ENCODE measurements around the gene NF1. TPM values are rescaled to one million over a fixed set of nuclear protein-coding genes. Genes with fewer than 3 reads are reported as not detected.
"Not testable (repeated sequence)": the region's sequence is repeated elsewhere in the genome, so short reads cannot be mapped to it uniquely, and the experiment has no call there.

Gene NF1
- total RNA-seq, 4 donors from 2014 or later: 41.7 to 69.9 (median 54.4) TPM

DNA sequence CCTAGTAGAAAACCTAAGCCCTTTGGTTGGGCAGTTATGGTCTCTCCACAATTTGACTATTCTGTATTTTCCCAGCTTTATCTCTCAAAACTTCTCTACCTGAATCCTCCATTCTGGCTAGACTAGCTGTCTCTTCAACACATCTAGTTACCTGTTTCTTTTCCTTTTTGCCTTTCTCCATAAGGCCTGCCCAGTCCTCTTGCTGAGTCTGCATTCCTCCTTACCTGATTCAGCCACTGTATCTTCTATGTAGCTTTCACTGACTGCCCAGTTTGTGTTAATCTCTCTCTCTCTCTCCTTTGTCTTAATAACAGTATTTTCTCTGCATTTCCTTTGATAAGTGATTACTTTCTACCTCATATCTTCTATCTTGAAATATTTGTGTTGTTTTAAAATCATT, 228.8 kb downstream of the NF1 start:
- H3K4me1 ChIP-seq: no peaks in the 10 kb centered on the region
- TF ChIP-seq, protein P1, sequence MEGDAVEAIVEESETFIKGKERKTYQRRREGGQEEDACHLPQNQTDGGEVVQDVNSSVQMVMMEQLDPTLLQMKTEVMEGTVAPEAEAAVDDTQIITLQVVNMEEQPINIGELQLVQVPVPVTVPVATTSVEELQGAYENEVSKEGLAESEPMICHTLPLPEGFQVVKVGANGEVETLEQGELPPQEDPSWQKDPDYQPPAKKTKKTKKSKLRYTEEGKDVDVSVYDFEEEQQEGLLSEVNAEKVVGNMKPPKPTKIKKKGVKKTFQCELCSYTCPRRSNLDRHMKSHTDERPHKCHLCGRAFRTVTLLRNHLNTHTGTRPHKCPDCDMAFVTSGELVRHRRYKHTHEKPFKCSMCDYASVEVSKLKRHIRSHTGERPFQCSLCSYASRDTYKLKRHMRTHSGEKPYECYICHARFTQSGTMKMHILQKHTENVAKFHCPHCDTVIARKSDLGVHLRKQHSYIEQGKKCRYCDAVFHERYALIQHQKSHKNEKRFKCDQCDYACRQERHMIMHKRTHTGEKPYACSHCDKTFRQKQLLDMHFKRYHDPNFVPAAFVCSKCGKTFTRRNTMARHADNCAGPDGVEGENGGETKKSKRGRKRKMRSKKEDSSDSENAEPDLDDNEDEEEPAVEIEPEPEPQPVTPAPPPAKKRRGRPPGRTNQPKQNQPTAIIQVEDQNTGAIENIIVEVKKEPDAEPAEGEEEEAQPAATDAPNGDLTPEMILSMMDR (IDR thresholded peaks at IDR 0.05): no peak
- no peak for TF ChIP-seq POLR2A (IDR thresholded peaks at IDR 0.05)
- TF ChIP-seq EP300 (IDR thresholded peaks at IDR 0.05): no peak
- TF ChIP-seq POLR2AphosphoS5 (IDR thresholded peaks at IDR 0.05): no peak

DNA sequence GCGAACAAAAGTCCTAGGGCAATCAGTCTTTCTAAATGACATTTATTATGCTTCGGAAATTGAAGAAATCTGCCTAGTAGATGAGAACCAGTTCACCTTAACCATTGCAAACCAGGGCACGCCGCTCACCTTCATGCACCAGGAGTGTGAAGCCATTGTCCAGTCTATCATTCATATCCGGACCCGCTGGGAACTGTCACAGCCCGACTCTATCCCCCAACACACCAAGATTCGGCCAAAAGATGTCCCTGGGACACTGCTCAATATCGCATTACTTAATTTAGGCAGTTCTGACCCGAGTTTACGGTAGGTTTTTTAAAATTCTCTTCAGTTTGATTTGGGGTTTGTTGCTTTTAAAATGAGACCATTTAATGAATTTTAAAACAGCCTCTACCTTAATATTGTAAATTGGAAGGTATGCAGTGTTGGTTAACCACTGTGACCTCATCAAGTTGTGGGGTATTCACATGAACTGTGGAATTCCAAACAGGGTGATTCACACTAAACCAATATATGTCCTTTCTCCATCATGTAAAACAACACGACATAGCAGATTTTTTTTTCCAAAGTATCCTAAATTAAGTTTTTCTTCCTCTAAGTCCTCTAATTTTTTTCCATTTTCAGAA, 232.9 kb downstream of the NF1 start:
- Histone ChIP-seq H3K9me3 (no peaks in the 10 kb centered on the region), H3K36me3 (peaks cover 0 to 39% of the 10 kb centered on the region in 2 donors), H3K4me3 (no peak overlapping the region), H3K27ac (no peak overlapping the region), H3K27me3 (no peaks in the 10 kb centered on the region), H3K4me1 (no peaks in the 10 kb centered on the region)
- ATAC-seq: no peak
- 88 to 94% methylated on average over 6 to 12 of the region's 12 CpGs for WGBS, 2 donors (ENCODE audit: low coverage in 1 of 2)
- TF ChIP-seq EP300 (IDR thresholded peaks at IDR 0.05): no peak
- TF ChIP-seq POLR2AphosphoS5 (IDR thresholded peaks at IDR 0.05): no peak
- TF ChIP-seq, protein P1 (IDR thresholded peaks at IDR 0.05): no peak

More for the DNA sequence above, 228.8 kb downstream of the NF1 start:
- H3K27me3 ChIP-seq: no peaks in the 10 kb centered on the region
- peaks cover 0 to 24% of the 10 kb centered on the region in 2 donors for H3K36me3 ChIP-seq
- no peaks in the 10 kb centered on the region for H3K9me3 ChIP-seq
- no peak overlapping the region for H3K4me3 ChIP-seq
- no peak for ATAC-seq
- no peak overlapping the region for H3K27ac ChIP-seq

DNA sequence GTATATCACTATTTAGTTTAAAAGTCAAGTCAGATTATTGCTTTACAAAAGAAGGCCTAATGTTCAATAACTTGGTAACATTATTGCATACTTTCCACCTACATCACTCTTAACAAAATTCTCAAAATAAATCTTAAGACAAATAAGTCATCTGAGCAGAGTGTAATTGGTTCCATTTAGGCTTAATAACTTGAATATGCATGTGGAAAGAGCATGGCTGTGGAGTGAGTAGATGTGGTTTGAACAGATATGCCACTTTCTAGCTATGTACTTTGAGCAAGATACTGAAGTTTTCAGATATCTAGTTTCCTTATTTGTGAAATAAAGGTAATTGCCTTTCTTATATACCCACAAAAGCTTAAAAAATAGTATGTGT, 233.4 kb downstream of the NF1 start:
- Histone ChIP-seq H3K36me3 (peaks cover 0 to 39% of the 10 kb centered on the region in 2 donors), H3K4me1 (no peaks in the 10 kb centered on the region), H3K4me3 (no peak overlapping the region), H3K9me3 (no peaks in the 10 kb centered on the region), H3K27me3 (no peaks in the 10 kb centered on the region), H3K27ac (no peak overlapping the region)
- ATAC-seq: no peak
- TF ChIP-seq POLR2A (IDR thresholded peaks at IDR 0.05) (no peak), POLR2AphosphoS5 (IDR thresholded peaks at IDR 0.05) (no peak), EP300 (IDR thresholded peaks at IDR 0.05) (no peak)
- TF ChIP-seq, protein P1 (IDR thresholded peaks at IDR 0.05): no peak

DNA sequence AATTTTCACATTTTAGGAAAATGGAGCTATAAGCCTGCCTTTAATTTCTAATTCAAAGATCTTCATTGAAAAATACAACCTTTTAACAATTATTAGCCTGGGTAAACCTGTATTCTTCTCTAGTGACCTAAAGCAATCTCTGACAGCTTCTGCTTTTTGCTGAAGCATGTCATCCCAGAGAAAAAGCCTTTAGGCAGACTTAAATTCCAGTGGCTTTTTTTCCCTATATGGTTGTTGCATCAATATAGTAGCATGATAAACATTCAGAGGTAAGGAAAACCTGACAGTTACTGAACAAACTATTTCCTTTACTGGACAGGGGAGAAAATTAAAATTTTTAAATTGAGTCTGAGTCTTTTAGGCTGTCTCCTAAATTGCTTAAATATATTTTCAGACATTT, 234.4 kb downstream of the NF1 start:
- no peaks in the 10 kb centered on the region for H3K27me3 ChIP-seq
- TF ChIP-seq POLR2AphosphoS5 (IDR thresholded peaks at IDR 0.05) (no peak), POLR2A (IDR thresholded peaks at IDR 0.05) (no peak), EP300 (IDR thresholded peaks at IDR 0.05) (no peak)
- TF ChIP-seq, protein P1 (IDR thresholded peaks at IDR 0.05): no peak
- H3K4me1 ChIP-seq: no peaks in the 10 kb centered on the region
- no peak overlapping the region for H3K4me3 ChIP-seq
- no peak for ATAC-seq
- no peak overlapping the region for H3K27ac ChIP-seq
- H3K9me3 ChIP-seq: no peaks in the 10 kb centered on the region
- H3K36me3 ChIP-seq: peaks cover 0 to 39% of the 10 kb centered on the region in 2 donors

DNA sequence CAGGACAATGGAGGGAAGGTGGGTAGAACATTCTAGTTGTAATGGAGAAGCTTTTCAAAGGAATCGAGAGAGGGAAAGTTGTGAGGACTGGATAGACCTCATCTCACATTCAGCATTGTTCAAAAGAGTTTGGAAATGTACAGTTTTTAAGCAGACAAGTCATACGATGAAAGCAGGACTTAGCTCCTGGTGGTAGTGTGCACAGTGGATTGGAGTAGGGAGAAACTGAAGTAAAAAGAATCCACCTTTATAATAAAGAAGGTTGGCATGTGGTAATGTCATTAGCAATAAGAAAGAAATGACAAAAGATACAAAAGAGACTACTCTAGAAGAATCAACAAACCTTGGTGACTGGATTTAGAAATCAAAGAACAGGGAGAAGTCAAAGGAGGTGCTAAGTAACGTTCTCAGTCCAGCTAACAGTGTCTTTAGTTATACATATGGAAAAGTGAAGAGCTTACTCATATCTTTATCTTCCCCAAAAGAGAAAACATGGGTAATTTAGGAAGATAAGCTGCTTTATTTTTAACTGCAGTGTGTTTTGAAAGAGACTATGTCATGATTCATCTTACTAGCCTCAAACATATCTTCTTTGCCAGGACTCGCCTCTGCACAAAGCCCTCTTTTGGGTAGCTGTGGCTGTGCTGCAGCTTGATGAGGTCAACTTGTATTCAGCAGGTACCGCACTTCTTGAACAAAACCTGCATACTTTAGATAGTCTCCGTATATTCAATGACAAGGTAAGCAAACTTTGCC, 245.3 kb downstream of the NF1 start:
- H3K27ac ChIP-seq: no peak overlapping the region
- ATAC-seq: no peak
- H3K4me3 ChIP-seq: no peak overlapping the region
- WGBS, 2 donors (ENCODE audit: low coverage in 1 of 2): 57 to 81% methylated on average over 6 of the region's 6 CpGs
- no peaks in the 10 kb centered on the region for H3K4me1 ChIP-seq
- no peaks in the 10 kb centered on the region for H3K9me3 ChIP-seq
- H3K36me3 ChIP-seq: peaks cover 0 to 82% of the 10 kb centered on the region in 2 donors
- TF ChIP-seq EP300 (IDR thresholded peaks at IDR 0.05) (no peak), POLR2A (IDR thresholded peaks at IDR 0.05) (no peak), POLR2AphosphoS5 (IDR thresholded peaks at IDR 0.05) (no peak)
- TF ChIP-seq, protein P1 (IDR thresholded peaks at IDR 0.05): no peak
- H3K27me3 ChIP-seq: no peaks in the 10 kb centered on the region

DNA sequence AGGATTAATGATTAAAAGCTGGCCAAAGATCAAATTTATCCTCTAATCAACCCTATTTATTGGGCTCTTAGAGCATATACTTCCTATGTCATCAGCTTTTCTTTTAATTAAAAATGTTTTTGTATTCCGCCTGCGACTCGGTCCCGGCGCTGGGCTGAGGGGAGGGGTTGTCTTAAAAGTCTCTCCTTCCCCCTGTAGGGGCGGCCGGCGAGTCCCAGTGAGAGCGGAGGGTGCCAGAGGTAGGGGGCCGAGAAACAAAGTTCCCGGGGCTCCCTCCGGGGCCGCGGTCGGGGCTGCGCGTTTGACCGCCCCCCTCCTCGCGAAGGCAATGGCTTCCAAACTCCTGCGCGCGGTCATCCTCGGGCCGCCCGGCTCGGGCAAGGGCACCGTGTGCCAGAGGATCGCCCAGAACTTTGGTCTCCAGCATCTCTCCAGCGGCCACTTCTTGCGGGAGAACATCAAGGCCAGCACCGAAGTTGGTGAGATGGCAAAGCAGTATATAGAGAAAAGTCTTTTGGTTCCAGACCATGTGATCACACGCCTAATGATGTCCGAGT, 250.5 kb downstream of the NF1 start:
- not testable (repeated sequence) for H3K27me3 ChIP-seq, H3K4me3 ChIP-seq, H3K9me3 ChIP-seq, ATAC-seq, H3K27ac ChIP-seq, H3K4me1 ChIP-seq
- WGBS, 2 donors (ENCODE audit: low coverage in 1 of 2): 67 to 100% methylated on average over 1 to 4 of the region's 34 CpGs
- H3K36me3 ChIP-seq: peaks cover 0 to 66% of the 10 kb centered on the region in 2 donors

Data from gastroesophageal sphincter (tissue), 4 donors.